Liver (tissue), 9 donors: ENCODE measurements around the gene ZNF718. TPM values are rescaled to one million over a fixed set of nuclear protein-coding genes. Genes with fewer than 3 reads are reported as not detected.
A peak's percentile ranks its signal among the peaks of the same experiment; 100 is the strongest.
"Not testable (repeated sequence)": the region's sequence is repeated elsewhere in the genome, so short reads cannot be mapped to it uniquely, and the experiment has no call there.

ENCODE experiments used
- DNase-seq: peaks from one replicate; pipeline ENCODE4 v3.0.0-alpha.2; 2017; ENCODE audit warnings: low spot score
- H3K27ac ChIP-seq, 2 donors: one replicate each; pipeline ENCODE4 v1.7.0; 2013; ENCODE audit warnings: inconsistent platforms in 2 of 2, low read length in 2 of 2, control low read depth in 1 of 2, low read depth in 1 of 2, mild to moderate bottlenecking in 1 of 2
- H3K27me3 ChIP-seq, 4 donors: one replicate each; pipeline versions ENCODE4 v1.6.1 to v1.7.0; 2013; ENCODE audit warnings: low read length in 3 of 4, inconsistent platforms in 1 of 4, mild to moderate bottlenecking in 1 of 4, moderate library complexity in 1 of 4; ENCODE audit not compliant: control insufficient read depth in 4 of 4, insufficient read depth in 4 of 4
- H3K36me3 ChIP-seq, 4 donors: one replicate each; pipeline versions ENCODE4 v1.6.1 to v1.7.0; 2013; ENCODE audit warnings: low read length in 3 of 4, mild to moderate bottlenecking in 3 of 4, low read depth in 1 of 4, moderate library complexity in 1 of 4; ENCODE audit not compliant: control insufficient read depth in 4 of 4, insufficient read depth in 3 of 4
- H3K4me1 ChIP-seq, 4 donors: one replicate each; pipeline versions ENCODE4 v1.6.1 to v1.7.0; 2013; ENCODE audit warnings: low read length in 3 of 4, mild to moderate bottlenecking in 3 of 4, moderate library complexity in 1 of 4; ENCODE audit not compliant: control insufficient read depth in 4 of 4, insufficient read depth in 4 of 4
- H3K4me3 ChIP-seq, 3 donors: one replicate each; pipeline versions ENCODE4 v1.6.1 to v1.7.0; 2013; ENCODE audit warnings: low read length in 3 of 3, control low read depth in 1 of 3, low read depth in 1 of 3, mild to moderate bottlenecking in 1 of 3
- H3K9ac ChIP-seq, 2 donors: one replicate each; pipeline ENCODE4 v1.7.0; 2013; ENCODE audit warnings: low read length in 2 of 2, mild to moderate bottlenecking in 2 of 2, moderate library complexity in 2 of 2, control low read depth in 1 of 2, low read depth in 1 of 2
- H3K9me3 ChIP-seq, 4 donors: one replicate each; pipeline versions ENCODE4 v1.6.1 to v1.7.0; 2013; ENCODE audit warnings: low read length in 3 of 4; ENCODE audit not compliant: control insufficient read depth in 4 of 4
- EGR1 ChIP-seq, 2 donors: IDR thresholded peaks; 2 replicates each; pipeline ENCODE4 v1.6.1; 2016 to 2018; ENCODE audit warnings: antibody characterized with exemption in 2 of 2, low read depth in 2 of 2
- FOXA2 ChIP-seq: IDR thresholded peaks from 2 replicates; pipeline ENCODE4 v1.6.1; 2016; ENCODE audit warnings: antibody characterized with exemption
- GABPA ChIP-seq, 2 donors: IDR thresholded peaks in 1 of 2; conservative IDR thresholded peaks in 1 of 2; 2 replicates each; pipeline ENCODE4 v1.6.1; 2016; ENCODE audit warnings: antibody characterized with exemption in 2 of 2, mild to moderate bottlenecking in 1 of 2, moderate library complexity in 1 of 2
- HNF4A ChIP-seq, 2 donors: conservative IDR thresholded peaks; 2 replicates each; pipeline ENCODE4 v1.6.1; 2016; ENCODE audit warnings: antibody characterized with exemption in 2 of 2, mild to moderate bottlenecking in 2 of 2
- HNF4G ChIP-seq: IDR thresholded peaks from 2 replicates; pipeline ENCODE4 v1.6.1; 2016; ENCODE audit warnings: antibody characterized with exemption
- JUND ChIP-seq, 2 donors: IDR thresholded peaks; 2 replicates each; pipeline ENCODE4 v1.6.1; 2016; ENCODE audit warnings: antibody characterized with exemption in 2 of 2
- NR2F2 ChIP-seq: IDR thresholded peaks from 2 replicates; pipeline ENCODE4 v1.6.1; 2016; ENCODE audit warnings: antibody characterized with exemption
- RXRA ChIP-seq, 2 donors: IDR thresholded peaks; 2 replicates each; pipeline ENCODE4 v1.6.1; 2017 to 2018; ENCODE audit warnings: antibody characterized with exemption in 2 of 2, mild to moderate bottlenecking in 1 of 2
- SP1 ChIP-seq: IDR thresholded peaks from 2 replicates; pipeline ENCODE4 v1.6.1; 2018; ENCODE audit warnings: antibody characterized with exemption, mild to moderate bottlenecking
- TAF1 ChIP-seq: conservative IDR thresholded peaks from 2 replicates; pipeline ENCODE4 v1.6.1; 2016; ENCODE audit warnings: antibody characterized with exemption, mild to moderate bottlenecking
- YY1 ChIP-seq: IDR thresholded peaks from 2 replicates; pipeline ENCODE4 v1.6.1; 2016; ENCODE audit warnings: antibody characterized with exemption, mild to moderate bottlenecking
- WGBS: extraction: QIAGEN DNeasy Blood & Tissue Kit; methylation state at CpG from one replicate; pipeline ENCODE4 v1.1.7; 2013; 5-methylcytosine and 5-hydroxymethylcytosine counted together
- polyA plus RNA-seq, 2 donors: library from polyadenylated mRNA; stranded (reverse) in 1 of 2; unstranded in 1 of 2; fragments of 200-250 nt in 1 of 2; fragments of >200 nt in 1 of 2; fragmentation: Nextera tagmentation in 1 of 2; extraction: Ambion mirVana in 1 of 2; gene quantifications; one replicate each; pipeline versions ENCODE4 v1.2.1 to v1.2.3, GENCODE V29; 2013 to 2015
- total RNA-seq, 2 donors: library from RNA; depleted of rRNA; stranded (reverse); fragments of >200 nt; gene quantifications; one replicate each; pipeline ENCODE4 v1.2.3, GENCODE V29; 2014
- TF ChIP-seq, protein P1 (sequence below): IDR thresholded peaks from 2 replicates; pipeline ENCODE4 v1.6.1; 2016; ENCODE audit warnings: antibody characterized with exemption, mild to moderate bottlenecking
- TF ChIP-seq, protein P2 (sequence below): IDR thresholded peaks from 2 replicates; pipeline ENCODE4 v1.6.1; 2016; ENCODE audit warnings: antibody characterized with exemption
- TF ChIP-seq, protein P3 (sequence below): IDR thresholded peaks from 2 replicates; pipeline ENCODE4 v1.6.1; 2016; ENCODE audit warnings: antibody characterized with exemption
- donor health status: healthy.
- donor health status: healthy.
- donor health status: healthy.
- donor health status: healthy.
- donor health status: healthy.

The ZNF718 gene
- total RNA-seq (1 to 10 TPM; 3.7 to 6.5 TPM), polyA plus RNA-seq (1 to 10 TPM in 1 of 2 donors, under 1 TPM in 1; 0.50 to 1.1 TPM)

DNA sequence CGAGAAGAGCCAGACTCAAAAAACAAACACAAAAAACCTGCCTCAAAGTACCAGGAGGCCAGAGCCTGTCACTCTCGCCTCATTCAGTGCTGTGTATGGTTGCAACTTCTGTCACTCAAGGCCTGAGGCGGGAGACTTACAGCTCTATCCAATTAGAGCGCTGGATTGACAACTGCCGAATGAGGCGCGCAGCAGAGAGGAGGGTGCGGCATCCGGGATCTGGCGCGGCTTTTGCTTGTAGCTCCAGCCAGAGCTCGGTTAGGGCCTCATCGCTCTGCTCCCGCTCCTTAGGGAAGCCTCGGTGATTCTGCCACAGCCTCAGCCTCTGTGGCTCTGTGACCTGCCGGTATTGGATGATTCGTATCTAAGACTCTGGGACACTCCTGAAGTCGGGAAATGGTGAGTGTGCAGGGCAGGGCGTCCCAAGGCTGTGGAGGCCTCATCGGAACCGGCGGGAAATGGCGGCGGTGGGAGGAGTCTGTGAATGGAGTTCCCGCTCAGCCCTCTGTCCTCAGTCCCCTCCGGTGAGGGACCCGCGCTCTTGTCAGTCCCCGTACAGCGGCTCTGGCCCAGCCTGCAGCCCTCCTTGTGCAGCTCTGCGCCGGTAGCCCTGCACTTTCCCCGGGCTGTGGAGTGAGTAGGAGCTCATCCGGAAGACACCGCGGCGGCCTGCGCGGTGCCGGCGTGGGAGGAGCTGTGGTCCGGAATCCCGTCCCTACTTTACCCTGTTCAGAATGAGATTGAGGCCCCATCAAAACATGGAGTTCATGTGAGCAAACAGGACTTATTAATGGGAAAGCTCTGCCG is at the start of gene ZNF718:
TSS of gene ZNF718 (plus strand) at position 227 of the 807 bp plus-strand sequence. CDS start at position 397, 170 bp downstream.
- H3K4me1 ChIP-seq = peaks cover 2 to 14% (median 8%) of the 10 kb centered on the region in 4 donors
- H3K4me3 ChIP-seq = peak within 1 kb of the TSS; percentile 58 to 75 (median 73)
- H3K27ac ChIP-seq = peak within 1 kb of the TSS; percentile 85 to 90
- peaks cover 2 to 30% (median 16%) of the 10 kb centered on the region in 4 donors for H3K36me3 ChIP-seq
- H3K9me3 ChIP-seq = peaks cover 2 to 53% (median 8%) of the 10 kb centered on the region in 4 donors
- TF ChIP-seq, protein P1, sequence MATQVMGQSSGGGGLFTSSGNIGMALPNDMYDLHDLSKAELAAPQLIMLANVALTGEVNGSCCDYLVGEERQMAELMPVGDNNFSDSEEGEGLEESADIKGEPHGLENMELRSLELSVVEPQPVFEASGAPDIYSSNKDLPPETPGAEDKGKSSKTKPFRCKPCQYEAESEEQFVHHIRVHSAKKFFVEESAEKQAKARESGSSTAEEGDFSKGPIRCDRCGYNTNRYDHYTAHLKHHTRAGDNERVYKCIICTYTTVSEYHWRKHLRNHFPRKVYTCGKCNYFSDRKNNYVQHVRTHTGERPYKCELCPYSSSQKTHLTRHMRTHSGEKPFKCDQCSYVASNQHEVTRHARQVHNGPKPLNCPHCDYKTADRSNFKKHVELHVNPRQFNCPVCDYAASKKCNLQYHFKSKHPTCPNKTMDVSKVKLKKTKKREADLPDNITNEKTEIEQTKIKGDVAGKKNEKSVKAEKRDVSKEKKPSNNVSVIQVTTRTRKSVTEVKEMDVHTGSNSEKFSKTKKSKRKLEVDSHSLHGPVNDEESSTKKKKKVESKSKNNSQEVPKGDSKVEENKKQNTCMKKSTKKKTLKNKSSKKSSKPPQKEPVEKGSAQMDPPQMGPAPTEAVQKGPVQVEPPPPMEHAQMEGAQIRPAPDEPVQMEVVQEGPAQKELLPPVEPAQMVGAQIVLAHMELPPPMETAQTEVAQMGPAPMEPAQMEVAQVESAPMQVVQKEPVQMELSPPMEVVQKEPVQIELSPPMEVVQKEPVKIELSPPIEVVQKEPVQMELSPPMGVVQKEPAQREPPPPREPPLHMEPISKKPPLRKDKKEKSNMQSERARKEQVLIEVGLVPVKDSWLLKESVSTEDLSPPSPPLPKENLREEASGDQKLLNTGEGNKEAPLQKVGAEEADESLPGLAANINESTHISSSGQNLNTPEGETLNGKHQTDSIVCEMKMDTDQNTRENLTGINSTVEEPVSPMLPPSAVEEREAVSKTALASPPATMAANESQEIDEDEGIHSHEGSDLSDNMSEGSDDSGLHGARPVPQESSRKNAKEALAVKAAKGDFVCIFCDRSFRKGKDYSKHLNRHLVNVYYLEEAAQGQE = peak; percentile 18
- no peak for TF ChIP-seq JUND (IDR thresholded peaks at IDR 0.05)
- TF ChIP-seq YY1 = peak; percentile 98
- peak; percentile 49 for TF ChIP-seq TAF1
- TF ChIP-seq, protein P2, sequence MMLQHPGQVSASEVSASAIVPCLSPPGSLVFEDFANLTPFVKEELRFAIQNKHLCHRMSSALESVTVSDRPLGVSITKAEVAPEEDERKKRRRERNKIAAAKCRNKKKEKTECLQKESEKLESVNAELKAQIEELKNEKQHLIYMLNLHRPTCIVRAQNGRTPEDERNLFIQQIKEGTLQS = no peak
- peak; percentile 92 for TF ChIP-seq SP1
- no peak for TF ChIP-seq RXRA (IDR thresholded peaks at IDR 0.05)
- TF ChIP-seq, protein P3, sequence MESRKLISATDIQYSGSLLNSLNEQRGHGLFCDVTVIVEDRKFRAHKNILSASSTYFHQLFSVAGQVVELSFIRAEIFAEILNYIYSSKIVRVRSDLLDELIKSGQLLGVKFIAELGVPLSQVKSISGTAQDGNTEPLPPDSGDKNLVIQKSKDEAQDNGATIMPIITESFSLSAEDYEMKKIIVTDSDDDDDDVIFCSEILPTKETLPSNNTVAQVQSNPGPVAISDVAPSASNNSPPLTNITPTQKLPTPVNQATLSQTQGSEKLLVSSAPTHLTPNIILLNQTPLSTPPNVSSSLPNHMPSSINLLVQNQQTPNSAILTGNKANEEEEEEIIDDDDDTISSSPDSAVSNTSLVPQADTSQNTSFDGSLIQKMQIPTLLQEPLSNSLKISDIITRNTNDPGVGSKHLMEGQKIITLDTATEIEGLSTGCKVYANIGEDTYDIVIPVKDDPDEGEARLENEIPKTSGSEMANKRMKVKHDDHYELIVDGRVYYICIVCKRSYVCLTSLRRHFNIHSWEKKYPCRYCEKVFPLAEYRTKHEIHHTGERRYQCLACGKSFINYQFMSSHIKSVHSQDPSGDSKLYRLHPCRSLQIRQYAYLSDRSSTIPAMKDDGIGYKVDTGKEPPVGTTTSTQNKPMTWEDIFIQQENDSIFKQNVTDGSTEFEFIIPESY = peak; percentile 62
- peak in 1 of 2 donors; percentile 83 for TF ChIP-seq GABPA (IDR thresholded peaks at IDR 0.05 in 1 of 2, conservative IDR thresholded peaks at IDR 0.05 in 1 of 2)
- H3K27me3 ChIP-seq = no peaks in the 10 kb centered on the region
- H3K9ac ChIP-seq = peak within 1 kb of the TSS; percentile 36 to 81
- under 1% methylated on average over 44 of the region's 44 CpGs for WGBS
- DNase-seq = peak; percentile 89

DNA sequence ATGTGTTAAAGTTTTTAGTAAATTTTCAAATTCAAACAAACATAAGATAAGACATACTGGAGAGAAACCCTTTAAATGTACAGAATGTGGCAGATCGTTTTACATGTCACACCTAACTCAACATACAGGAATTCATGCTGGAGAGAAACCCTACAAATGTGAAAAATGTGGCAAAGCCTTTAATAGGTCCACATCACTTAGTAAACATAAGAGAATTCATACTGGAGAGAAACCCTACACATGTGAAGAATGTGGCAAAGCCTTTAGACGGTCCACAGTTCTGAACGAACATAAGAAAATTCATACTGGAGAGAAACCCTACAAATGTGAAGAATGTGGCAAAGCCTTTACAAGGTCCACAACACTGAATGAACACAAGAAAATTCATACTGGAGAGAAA is 38.4 kb upstream of the ZNF718 start:
- H3K27ac ChIP-seq = no peak overlapping the region
- TF ChIP-seq JUND (IDR thresholded peaks at IDR 0.05) (no peak), YY1 (no peak), HNF4G (no peak), FOXA2 (no peak), SP1 (no peak), EGR1 (IDR thresholded peaks at IDR 0.05; ENCODE audit: low read depth in 2 of 2) (no peak), NR2F2 (no peak), HNF4A (conservative IDR thresholded peaks at IDR 0.05) (no peak)
- TF ChIP-seq, protein P2 = no peak
- peaks cover 36 to 86% (median 62%) of the 10 kb centered on the region in 4 donors for H3K9me3 ChIP-seq
- H3K4me3 ChIP-seq = peak overlapping the region in 2 of 3 donors; percentile 58 to 66
- no peaks in the 10 kb centered on the region for H3K27me3 ChIP-seq
- no peaks in the 10 kb centered on the region for H3K4me1 ChIP-seq
- WGBS = 97% methylated on average over 3 of the region's 3 CpGs
- no peak overlapping the region for H3K9ac ChIP-seq
- H3K36me3 ChIP-seq = peaks cover 10 to 45% (median 41%) of the 10 kb centered on the region in 4 donors
- no peak for DNase-seq

DNA sequence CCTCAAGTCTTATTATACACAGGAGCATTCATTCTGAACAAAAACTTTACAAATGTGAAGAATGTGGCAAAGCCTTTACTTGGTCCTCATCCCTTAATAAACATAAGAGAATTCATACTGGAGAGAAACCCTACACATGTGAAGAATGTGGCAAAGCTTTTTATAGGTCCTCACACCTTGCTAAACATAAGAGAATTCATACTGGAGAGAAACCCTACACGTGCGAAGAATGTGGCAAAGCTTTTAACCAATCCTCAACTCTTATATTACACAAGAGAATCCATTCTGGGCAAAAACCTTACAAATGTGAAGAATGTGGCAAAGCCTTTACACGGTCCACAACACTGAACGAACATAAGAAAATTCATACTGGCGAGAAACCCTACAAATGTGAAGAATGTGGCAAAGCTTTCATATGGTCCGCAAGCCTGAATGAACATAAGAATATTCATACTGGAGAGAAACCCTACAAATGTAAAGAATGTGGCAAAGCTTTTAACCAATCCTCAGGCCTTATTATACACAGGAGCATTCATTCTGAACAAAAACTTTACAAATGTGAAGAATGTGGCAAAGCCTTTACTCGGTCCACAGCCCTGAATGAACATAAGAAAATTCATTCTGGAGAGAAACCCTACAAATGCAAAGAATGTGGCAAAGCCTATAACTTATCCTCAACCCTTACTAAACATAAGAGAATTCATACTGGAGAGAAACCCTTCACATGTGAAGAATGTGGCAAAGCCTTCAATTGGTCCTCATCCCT is 37.6 kb upstream of the ZNF718 start:
- Histone ChIP-seq H3K9me3 (peaks cover 36 to 90% (median 64%) of the 10 kb centered on the region in 4 donors), H3K36me3 (peaks cover 10 to 42% (median 38%) of the 10 kb centered on the region in 4 donors), H3K4me3 (peak overlapping the region in 2 of 3 donors; percentile 58 to 66)
- not testable (repeated sequence) for H3K27ac ChIP-seq, DNase-seq, H3K9ac ChIP-seq, H3K27me3 ChIP-seq, H3K4me1 ChIP-seq
- WGBS = 93% methylated on average over 7 of the region's 7 CpGs
